DMS 273 treated with DMSO at 0.1 percent for 48 hours (cell line): ENCODE data around the gene HELZ.
"Not testable (repeated sequence)": the region's sequence is repeated elsewhere in the genome, so short reads cannot be mapped to it uniquely, and the experiment has no call there.

Experiments used
- DNase-seq: peaks from one replicate; lab custom pipeline; 2025; lab: John Stamatoyannopoulos, UW

The HELZ gene

DNA sequence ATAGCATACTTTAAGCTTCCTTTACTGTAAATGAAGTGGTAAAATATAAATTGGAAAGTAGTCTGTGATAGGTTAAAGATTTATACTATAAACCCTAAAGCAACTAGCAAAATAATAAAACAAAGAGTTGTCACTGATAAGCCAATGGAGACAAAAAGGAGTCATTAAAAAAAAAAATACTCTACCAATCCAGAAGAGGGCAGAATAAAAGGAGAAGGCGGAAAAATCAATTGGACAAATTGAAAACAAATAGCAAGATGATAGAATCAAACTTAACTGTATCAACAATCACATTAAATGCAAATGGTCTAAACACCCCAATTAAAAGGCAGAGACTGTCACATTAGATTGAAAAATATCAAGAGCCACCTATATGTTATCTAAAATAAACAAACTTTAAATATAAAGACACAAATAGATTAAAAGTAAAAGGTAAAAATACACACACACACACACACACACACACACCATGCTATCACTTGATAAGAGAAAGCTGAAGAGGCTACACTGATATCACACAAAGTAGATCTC is 128.9 kb downstream of the HELZ start:
- no peak for DNase-seq

DNA sequence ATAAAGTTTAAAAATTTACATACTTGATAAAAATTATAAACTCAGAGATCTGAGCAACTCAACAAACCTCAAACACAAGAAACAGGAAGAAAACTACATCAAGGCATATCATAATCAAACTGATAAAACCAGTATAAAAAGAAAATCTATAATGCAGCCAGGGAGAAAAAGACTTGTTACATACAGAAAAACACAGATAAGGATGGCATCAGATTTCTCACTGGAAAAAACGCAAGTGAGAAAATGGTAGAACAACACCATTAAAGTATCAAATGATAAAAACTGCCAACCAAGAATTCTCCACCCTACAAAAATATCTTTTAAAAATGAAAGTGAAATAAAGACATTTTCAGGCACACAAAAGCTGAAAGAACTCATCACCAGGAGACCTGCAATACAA is 129.6 kb downstream of the HELZ start:
- no peak for DNase-seq

DNA sequence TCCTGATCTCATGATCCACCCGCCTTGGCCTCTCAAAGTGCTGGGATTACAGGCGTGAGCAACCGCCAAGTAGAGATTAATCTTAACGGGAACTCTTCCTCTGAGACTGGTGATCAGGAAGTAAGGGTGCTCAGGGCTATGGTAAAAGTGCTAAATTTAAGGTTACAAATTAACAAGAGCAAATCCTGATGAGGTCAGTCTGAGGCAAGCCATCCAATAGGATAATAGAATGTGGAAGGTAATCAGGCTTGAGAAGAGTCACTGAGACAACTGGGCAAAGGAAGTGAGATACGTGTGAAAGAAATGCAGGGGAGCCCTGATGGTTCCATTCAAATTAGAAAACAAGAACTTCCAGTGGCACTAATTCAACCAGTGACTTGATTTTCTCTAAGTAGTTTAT is 131.5 kb downstream of the HELZ start:
- no peak for DNase-seq

DNA sequence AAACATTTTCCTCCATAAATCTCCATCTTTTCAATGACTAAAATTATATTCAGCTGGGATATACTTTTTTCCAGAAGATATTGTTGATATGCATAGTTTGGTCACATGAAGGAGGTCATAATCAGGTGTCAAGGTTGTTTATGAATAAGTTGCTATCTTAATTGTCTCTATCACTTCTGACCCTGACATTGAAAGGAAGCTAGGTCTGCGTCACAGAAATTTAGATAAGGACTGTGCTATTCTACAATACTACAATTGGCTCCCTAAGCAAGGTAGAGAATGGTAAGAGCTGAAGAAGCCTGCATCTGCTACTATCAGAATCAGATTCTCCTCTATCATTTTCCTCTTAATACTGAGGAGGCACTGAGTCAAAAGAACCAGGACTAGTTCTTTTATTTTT is 133.2 kb downstream of the HELZ start:
- DNase-seq, result no peak

- no peak for DNase-seq
Measured at GRCh38 chr17:67111327-67111726, 133.7 kb downstream of the HELZ start.

GRCh38 chr17:67110619-67111018 is 134.4 kb downstream of the HELZ start:
- DNase-seq, result no peak

GRCh38 chr17:67109111-67109510 is 135.9 kb downstream of the HELZ start:
- DNase-seq, result no peak

DNA sequence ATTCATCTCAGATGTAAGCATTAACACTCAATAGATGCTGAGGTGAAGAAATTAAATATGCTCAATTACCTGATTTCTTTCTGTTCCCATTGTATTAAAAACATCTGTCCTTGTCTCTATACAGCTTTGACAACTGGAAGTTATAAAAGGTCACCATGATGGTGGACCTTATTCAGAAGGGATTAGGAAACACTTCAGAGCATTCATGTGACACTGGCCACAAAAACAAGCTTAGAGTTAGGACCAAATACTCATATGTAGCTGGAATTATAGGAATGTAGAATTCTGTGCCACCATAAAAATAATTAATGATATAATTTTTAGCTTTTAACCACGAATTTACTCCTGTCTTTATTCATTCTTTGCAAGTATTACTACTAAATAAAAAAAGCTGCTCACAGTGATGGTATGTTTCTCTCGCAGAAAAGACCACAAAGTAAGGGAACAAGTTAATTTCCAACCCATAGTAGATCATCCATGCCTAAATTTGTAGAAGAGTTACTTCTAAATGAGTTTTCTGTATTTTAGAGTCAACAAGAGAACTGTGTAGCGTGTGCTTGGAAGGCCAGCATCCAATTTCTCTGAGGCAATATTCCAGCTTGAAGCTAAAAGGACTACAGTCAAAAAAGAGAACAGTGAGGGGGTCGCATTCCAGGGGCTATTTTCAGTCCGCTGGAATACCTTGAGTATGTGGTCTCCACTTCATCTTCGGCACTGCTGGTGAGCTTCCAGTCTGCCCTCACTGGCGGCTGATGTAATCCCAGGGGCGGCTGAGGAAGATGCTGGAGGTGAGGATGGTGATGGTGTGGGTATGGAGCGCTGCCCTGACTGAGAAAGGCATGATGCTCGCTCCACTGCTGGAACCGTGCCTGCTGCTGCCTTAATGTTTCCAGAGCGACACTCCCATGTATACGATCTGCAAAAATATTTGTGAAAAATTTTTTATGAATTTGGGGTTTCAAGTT is 136.9 kb downstream of the HELZ start:
- DNase-seq, result no peak

DNA sequence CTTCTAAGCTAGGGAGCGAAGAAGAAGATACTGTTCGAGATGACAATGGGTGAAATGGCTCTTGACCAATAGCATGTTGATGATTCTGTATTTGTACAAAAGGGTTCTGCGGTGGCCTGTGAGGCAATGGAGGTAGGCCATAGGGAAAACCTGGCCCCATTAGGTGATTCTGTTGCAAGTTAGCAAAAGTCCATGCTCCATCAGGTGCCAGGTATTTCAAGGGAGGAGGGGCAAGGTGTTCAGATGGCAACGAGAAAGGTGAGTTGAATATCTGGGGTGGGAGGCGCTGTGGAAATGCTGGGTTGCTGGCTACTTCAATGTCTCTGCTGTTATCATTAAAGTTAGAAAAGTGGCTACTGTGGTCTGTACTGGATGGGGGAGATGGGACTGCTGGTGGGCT is 137.8 kb downstream of the HELZ start:
- no peak for DNase-seq

- no peak for DNase-seq
Measured at GRCh38 chr17:67105213-67105612, 139.8 kb downstream of the HELZ start.

DNA sequence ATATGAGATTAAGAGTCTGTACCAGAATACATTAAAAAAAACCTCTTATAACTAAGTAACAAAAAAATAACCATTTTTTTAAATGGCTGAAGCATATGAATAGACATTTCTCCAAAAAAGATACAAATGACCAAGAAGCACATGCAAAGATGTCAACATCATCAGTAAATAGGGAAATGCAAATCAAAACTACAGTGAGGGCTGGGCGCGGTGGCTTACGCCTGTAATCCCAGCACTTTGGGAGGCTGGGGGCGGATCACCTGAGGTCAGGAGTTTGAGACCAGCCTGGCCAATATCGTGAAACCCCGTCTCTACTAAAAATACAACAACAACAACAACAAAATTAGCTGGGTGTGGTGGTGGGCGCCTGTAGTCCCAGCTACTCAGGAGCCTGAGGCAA is 140.4 kb downstream of the HELZ start:
- not testable (repeated sequence) for DNase-seq

- no peak for DNase-seq
Measured at GRCh38 chr17:67098006-67098405, 147.0 kb downstream of the HELZ start.

- no peak for DNase-seq
Measured at GRCh38 chr17:67096609-67097008, 148.4 kb downstream of the HELZ start.

GRCh38 chr17:67095803-67096202 is 149.2 kb downstream of the HELZ start:
- no peak for DNase-seq

DNA sequence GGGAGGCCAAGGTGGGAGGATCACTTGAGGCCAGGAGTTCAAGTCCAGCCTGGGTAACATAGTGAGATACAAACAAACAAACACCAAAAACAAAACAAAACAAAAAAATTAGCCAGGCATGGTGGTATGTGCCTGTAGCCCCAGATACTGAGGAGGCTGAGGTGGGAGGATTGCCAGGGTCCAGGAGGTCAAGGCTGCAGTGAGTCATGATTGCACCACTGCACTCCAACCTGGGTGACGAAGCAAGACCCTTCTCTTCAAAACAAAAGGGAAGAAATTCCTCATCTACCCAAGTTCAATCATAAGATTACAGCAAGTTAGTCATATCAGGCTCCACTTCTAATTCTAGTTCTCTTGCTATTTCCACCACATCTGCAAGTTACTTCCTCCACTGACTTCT is 149.7 kb downstream of the HELZ start:
- not testable (repeated sequence) for DNase-seq

DNA sequence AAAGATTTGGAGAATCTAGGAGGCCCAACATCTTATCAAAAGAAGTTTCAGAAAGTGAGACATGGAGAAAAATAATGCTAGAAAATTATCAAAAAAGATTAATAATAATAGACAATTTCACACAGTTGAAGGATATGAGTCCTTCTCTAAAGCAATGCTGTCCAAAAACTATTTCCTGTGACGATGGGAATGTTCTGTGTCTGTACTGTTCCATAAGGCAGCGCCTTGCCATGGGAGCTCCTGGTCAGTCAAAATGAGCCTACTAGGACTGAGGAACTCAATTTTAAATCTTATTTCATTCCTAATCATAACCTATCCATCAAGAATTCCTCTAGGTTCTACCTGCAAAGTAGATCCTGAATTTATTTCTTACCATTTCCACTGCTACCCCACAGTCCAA is 151.6 kb downstream of the HELZ start:
- DNase-seq, result no peak

DNA sequence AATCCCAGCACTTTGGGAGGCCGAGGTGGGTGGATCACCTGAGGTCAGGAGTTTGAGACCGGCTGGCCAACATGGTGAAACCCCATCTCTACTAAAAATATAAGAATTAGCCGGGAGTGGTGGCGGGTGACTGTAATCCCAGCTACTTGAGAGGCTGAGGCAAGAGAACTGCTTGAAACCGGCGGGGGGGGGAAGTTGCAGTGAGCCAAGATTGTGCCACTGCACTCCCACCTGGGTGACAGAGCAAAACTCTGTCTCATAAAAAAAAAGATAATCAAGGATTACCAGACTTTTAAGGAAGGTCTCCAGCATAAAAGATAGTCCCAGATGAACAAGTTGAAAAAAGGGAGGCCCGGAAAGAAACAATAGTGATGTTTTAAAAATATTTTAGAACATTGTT is 152.3 kb downstream of the HELZ start:
- not testable (repeated sequence) for DNase-seq

GRCh38 chr17:67092291-67092690 is 152.7 kb downstream of the HELZ start:
- no peak for DNase-seq

- no peak for DNase-seq
Measured at GRCh38 chr17:67090341-67090740, 154.7 kb downstream of the HELZ start.

- no peak for DNase-seq
Measured at GRCh38 chr17:67088639-67089038, 156.4 kb downstream of the HELZ start.

GRCh38 chr17:67085406-67085805 is 159.6 kb downstream of the HELZ start:
- no peak for DNase-seq

DNA sequence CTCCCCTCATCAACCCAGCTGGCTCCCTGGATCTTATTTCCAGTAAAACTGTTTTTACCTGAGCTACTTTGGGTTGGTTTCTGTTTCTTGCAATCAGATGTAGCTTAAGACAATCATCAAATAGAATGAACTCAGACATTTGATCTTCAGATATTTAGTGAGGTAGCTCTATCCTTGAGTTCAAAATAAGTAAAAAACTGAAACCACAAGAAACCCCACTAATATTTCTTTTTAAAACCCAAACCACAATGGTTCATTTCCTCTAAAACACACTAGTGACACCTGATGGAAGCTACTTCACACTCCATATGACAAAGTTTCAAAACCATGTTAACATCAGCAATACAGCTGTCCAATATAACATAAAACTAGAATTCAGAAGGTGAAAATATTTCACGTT is 162.9 kb downstream of the HELZ start:
- no peak for DNase-seq

DNA sequence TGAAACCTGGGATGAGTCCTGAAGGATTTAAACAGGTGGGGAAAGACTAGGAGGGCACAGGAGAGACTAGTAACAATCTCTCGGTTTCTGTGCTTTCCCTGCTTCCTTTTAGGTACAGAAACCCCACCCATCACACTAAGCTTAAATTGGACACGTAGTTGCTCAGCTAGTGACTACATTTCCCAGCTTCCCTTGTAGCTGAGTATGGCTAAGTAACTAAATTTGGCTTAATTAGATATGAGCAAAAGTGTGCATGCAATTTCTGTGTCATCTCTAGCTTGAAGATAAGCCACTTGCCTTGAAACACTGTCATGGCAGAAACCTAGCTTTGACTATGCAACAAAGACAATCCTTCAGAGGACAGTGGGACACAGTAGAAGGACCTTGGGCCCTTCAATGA is 164.2 kb downstream of the HELZ start:
- DNase-seq, result no peak

GRCh38 chr17:67079491-67079890 is 165.5 kb downstream of the HELZ start:
- no peak for DNase-seq
